SK-N-SH (cell line): ENCODE measurements around the gene CAPNS2. TPM values are rescaled to one million over a fixed set of nuclear protein-coding genes. Genes with fewer than 3 reads are reported as not detected.

Source experiments
- CTCF ChIA-PET: fragments of 300-600, 350-600 bp; formaldehyde crosslinking; extraction: SDS; loops from one replicate; lab custom pipeline; 2021; lab: Yijun Ruan, JAX
- POLR2A ChIA-PET: fragments of 350-600 bp; sonication (Branson Sonifier 250); formaldehyde crosslinking; extraction: SDS; loops from one replicate; lab custom pipeline; 2020; ENCODE audit warnings: antibody characterized with exemption, inconsistent platforms; lab: Yijun Ruan, JAX
- DNase-seq: peaks from one replicate; pipeline ENCODE4 v3.0.0; 2012
- H2AFZ ChIP-seq: fragments of 200-600 bp; sonication (generic); 2 replicates; pipeline ENCODE4 v1.8.1; 2016; ENCODE audit warnings: antibody characterized with exemption, mild to moderate bottlenecking, low read depth
- H3F3A ChIP-seq: fragments of 200-600 bp; sonication (generic); replicated peaks from 2 replicates; pipeline ENCODE3; 2016; ENCODE audit warnings: antibody characterized with exemption, mild to moderate bottlenecking; ENCODE audit not compliant: insufficient read depth
- H3K27ac ChIP-seq, 2 experiments: fragments of 200-500 bp in 1 of 2; fragments of 200-600 bp in 1 of 2; sonication (Bioruptor generic) in 1 of 2; sonication (generic), shearing (Covaris generic) in 1 of 2; 2 replicates each; pipeline versions ENCODE4 v1.5.1 to v1.6.1; 2014 to 2016; ENCODE audit warnings: low read depth in 2 of 2, inconsistent platforms in 1 of 2, low read length in 1 of 2, mild to moderate bottlenecking in 1 of 2, mixed read lengths in 1 of 2
- H3K27me3 ChIP-seq: fragments of 200-600 bp; sonication (generic), shearing (Covaris generic); 2 replicates; pipeline ENCODE4 v1.6.1; 2016; ENCODE audit warnings: mixed run types; ENCODE audit not compliant: insufficient read depth
- H3K36me3 ChIP-seq, 2 experiments: fragments of 200-500 bp in 1 of 2; fragments of 200-600 bp in 1 of 2; sonication (Bioruptor generic) in 1 of 2; sonication (generic) in 1 of 2; replicated peaks in 1 of 2; 2 replicates each; pipeline versions ENCODE3 to v1.5.1; 2014 to 2016; ENCODE audit warnings: low read length in 1 of 2, mild to moderate bottlenecking in 1 of 2; ENCODE audit not compliant: insufficient read depth in 2 of 2, control insufficient read depth in 1 of 2
- H3K4me1 ChIP-seq, 2 experiments: fragments of 200-500 bp in 1 of 2; fragments of 200-600 bp in 1 of 2; sonication (Bioruptor generic) in 1 of 2; sonication (generic), shearing (Covaris generic) in 1 of 2; 2 replicates each; pipeline versions ENCODE4 v1.5.1 to v1.6.1; 2014 to 2016; ENCODE audit warnings: low read depth in 1 of 2, low read length in 1 of 2, mixed run types in 1 of 2; ENCODE audit not compliant: insufficient read depth in 2 of 2, control insufficient read depth in 1 of 2
- H3K4me2 ChIP-seq: fragments of 200-600 bp; sonication (generic), shearing (Covaris generic); 2 replicates; pipeline ENCODE4 v1.6.1; 2017; ENCODE audit warnings: mixed run types
- H3K4me3 ChIP-seq, 2 experiments: fragments of 200-500 bp in 1 of 2; fragments of 200-600 bp in 1 of 2; sonication (Bioruptor generic) in 1 of 2; sonication (generic), shearing (Covaris generic) in 1 of 2; 2 replicates each; pipeline versions ENCODE4 v1.5.1 to v1.8.1; 2014 to 2016; ENCODE audit warnings: low read depth in 2 of 2, inconsistent platforms in 1 of 2, low read length in 1 of 2, mild to moderate bottlenecking in 1 of 2, mixed read lengths in 1 of 2, moderate library complexity in 1 of 2
- H3K79me2 ChIP-seq: fragments of 200-600 bp; sonication (generic); 2 replicates; pipeline ENCODE4 v1.8.1; 2017; ENCODE audit warnings: mild to moderate bottlenecking; ENCODE audit not compliant: insufficient read depth
- H3K9ac ChIP-seq: fragments of 200-600 bp; sonication (generic); 2 replicates; pipeline ENCODE4 v1.6.1; 2017; ENCODE audit warnings: mixed run types
- H3K9me2 ChIP-seq: fragments of 200-600 bp; sonication (generic); 2 replicates; pipeline ENCODE4 v1.6.1; 2017; ENCODE audit warnings: mixed run types
- H3K9me3 ChIP-seq: fragments of 200-600 bp; sonication (generic); 2 replicates; pipeline ENCODE4 v1.6.1; 2017; ENCODE audit warnings: mixed run types, mild to moderate bottlenecking, moderate library complexity
- H4K20me1 ChIP-seq: fragments of 200-600 bp; sonication (generic); 2 replicates; pipeline ENCODE4 v1.6.1; 2017; ENCODE audit warnings: mild to moderate bottlenecking, mixed run types; ENCODE audit not compliant: insufficient read depth
- CHD2 ChIP-seq: fragments of 150-350 bp; IDR thresholded peaks from 2 replicates; pipeline ENCODE4 v1.6.1; 2018; ENCODE audit warnings: low read length; ENCODE audit not compliant: partially characterized antibody
- CTCF ChIP-seq: fragments of 200-600 bp; sonication (generic); IDR thresholded peaks from 2 replicates; pipeline ENCODE4 v1.6.1; 2017; ENCODE audit warnings: antibody characterized with exemption, mild to moderate bottlenecking, moderate library complexity
- ELF1 ChIP-seq: IDR thresholded peaks from 2 replicates; pipeline ENCODE4 v1.4.0; 2012
- EP300 ChIP-seq, 2 experiments: IDR thresholded peaks; 2 replicates each; pipeline versions ENCODE4 v1.4.0 to v1.6.1; 2012; ENCODE audit warnings: borderline replicate concordance in 1 of 2, low read depth in 1 of 2, low read length in 1 of 2
- EZH2phosphoT487 ChIP-seq: fragments of 200-600 bp; sonication (generic); IDR thresholded peaks from 2 replicates; pipeline ENCODE4 v1.6.1; 2017; ENCODE audit warnings: low read depth, mixed run types, mild to moderate bottlenecking, antibody characterized with exemption, moderate library complexity, borderline replicate concordance
- FOSL2 ChIP-seq: IDR thresholded peaks from 2 replicates; pipeline ENCODE4 v1.4.0; 2012; ENCODE audit warnings: low read depth, mild to moderate bottlenecking, moderate library complexity, borderline replicate concordance
- FOXJ3 ChIP-seq: sonication (generic); formaldehyde crosslinking; IDR thresholded peaks from 2 replicates; pipeline ENCODE4 v1.5.1; 2020; ENCODE audit warnings: mild to moderate bottlenecking, missing genetic modification reagents
- FOXM1 ChIP-seq: IDR thresholded peaks from 2 replicates; pipeline ENCODE4 v1.4.0; 2012; ENCODE audit warnings: low read depth, mild to moderate bottlenecking
- GATA2 ChIP-seq: sonication (generic); formaldehyde crosslinking; IDR thresholded peaks from 2 replicates; pipeline ENCODE4 v1.5.0; 2020; ENCODE audit warnings: mild to moderate bottlenecking, missing genetic modification reagents
- MAX ChIP-seq: IDR thresholded peaks from 2 replicates; pipeline ENCODE4 v1.4.0; 2012; ENCODE audit warnings: low read depth
- MEF2A ChIP-seq: IDR thresholded peaks from 2 replicates; pipeline ENCODE4 v1.4.0; 2012; ENCODE audit warnings: low read depth, borderline replicate concordance
- RAD21 ChIP-seq: IDR thresholded peaks from 2 replicates; pipeline ENCODE4 v1.6.1; 2012; ENCODE audit warnings: mild to moderate bottlenecking, low read length
- RFX5 ChIP-seq: IDR thresholded peaks from 2 replicates; pipeline ENCODE4 v1.6.1; 2012; ENCODE audit warnings: mild to moderate bottlenecking, improper control_type of control experiment, low read length
- RXRA ChIP-seq: IDR thresholded peaks from 2 replicates; pipeline ENCODE4 v1.4.0; 2012; ENCODE audit warnings: low read depth, mild to moderate bottlenecking, borderline replicate concordance
- TCF12 ChIP-seq: IDR thresholded peaks from 2 replicates; pipeline ENCODE4 v1.4.0; 2012
- USF1 ChIP-seq: IDR thresholded peaks from 2 replicates; pipeline ENCODE4 v1.4.0; 2012; ENCODE audit warnings: low read depth, borderline replicate concordance
- USF2 ChIP-seq: fragments of 150-350 bp; IDR thresholded peaks from 2 replicates; pipeline ENCODE4 v1.6.1; 2017; ENCODE audit warnings: antibody characterized with exemption, low read length, low read depth, borderline replicate concordance
- YY1 ChIP-seq: IDR thresholded peaks from 2 replicates; pipeline ENCODE4 v1.4.0; 2012; ENCODE audit warnings: low read depth, mild to moderate bottlenecking
- WGBS: methylation state at CpG from one replicate; pipeline ENCODE4 v1.1.6; 2017; ENCODE audit warnings: low lambda C conversion rate; 5-methylcytosine and 5-hydroxymethylcytosine counted together
- polyA plus RNA-seq, 3 experiments: library from polyadenylated mRNA; depleted of rRNA; stranded (reverse); fragments of >200 nt; gene quantifications; 2 replicates each; pipeline ENCODE4 v1.2.3, GENCODE V29; 2012

The CAPNS2 gene
- polyA plus RNA-seq, 1 of the 3 experiments (the other 2 are of a cell fraction), result 0.13 TPM

- TF ChIP-seq CTCF, result no peak
- no peak for TF ChIP-seq RFX5
- TF ChIP-seq USF2, result no peak
- TF ChIP-seq USF1, result no peak
- 0 out of 2 replicates have a peak, but pooled peaks have one; percentile 7 for TF ChIP-seq RAD21
Observed at GRCh38 chr16:55597928-55598327, 31.4 kb downstream of the CAPNS2 start (continued).

GRCh38 chr16:55605754-55606336, 39.4 kb downstream of the CAPNS2 start:
- Histone ChIP-seq H2AFZ (no peak overlapping the region), H3K4me2 (no peak overlapping the region), H3K27ac (peak overlapping the region in 1 of 2 experiments; percentile 3; a peak in 1 of 4 replicates), H3F3A (no peaks in the 10 kb centered on the region), H3K9me2 (no peaks in the 10 kb centered on the region)
- TF ChIP-seq GATA2 (CRISPR knock-in tag), result no peak
- TF ChIP-seq FOXJ3 (CRISPR knock-in tag), result no peak
- no peak for TF ChIP-seq FOSL2
- no peak for TF ChIP-seq ELF1
- TF ChIP-seq CHD2, result no peak
- TF ChIP-seq FOXM1, result no peak
- no peak for TF ChIP-seq RFX5
- TF ChIP-seq EP300 (IDR thresholded peaks at IDR 0.05; ENCODE audit: borderline replicate concordance in 1 of 2, low read depth in 1 of 2, low read length in 1 of 2), result no peak
- no peak for TF ChIP-seq RXRA
- TF ChIP-seq MAX, result no peak
- TF ChIP-seq EZH2phosphoT487, result no peak
- TF ChIP-seq TCF12, result no peak
- TF ChIP-seq MEF2A, result no peak
- no peak for TF ChIP-seq YY1
- TF ChIP-seq, all 33 proteins: peak for 0
- no peak overlapping the region for H3K4me3 ChIP-seq
- peaks cover 0 to 3% of the 10 kb centered on the region in 2 experiments; a peak in 2 of 4 replicates for H3K4me1 ChIP-seq
- H3K36me3 ChIP-seq, result no peaks in the 10 kb centered on the region
- no peaks in the 10 kb centered on the region for H3K79me2 ChIP-seq
- ChIA-PET CTCF (no interaction called here), POLR2A (no interaction called here)
- H3K9ac ChIP-seq, result no peak overlapping the region
- H3K9me3 ChIP-seq, result no peaks in the 10 kb centered on the region
- peak; percentile 22 for DNase-seq
- no peaks in the 10 kb centered on the region for H3K27me3 ChIP-seq
- 39% methylated on average over 4 of the region's 4 CpGs for WGBS
- no peaks in the 10 kb centered on the region for H4K20me1 ChIP-seq
